Activated CD8-positive, alpha-beta memory T cell treated with anti-CD3 and anti-CD28 coated beads, Interleukin-2, amount 10 ng/mL, durations not matched to agents 7 days and 5 days (primary cell): ENCODE results near the gene FAM78B. TPM values are rescaled to one million over a fixed set of nuclear protein-coding genes. Genes with fewer than 3 reads are reported as not detected.

ENCODE experiments used
- ATAC-seq: fragments of 150-1000 bp; cut with Tn5 transposase; one replicate; pipeline ENCODE4 v1.10.0; 2021; ENCODE audit warnings: moderate library complexity
- CTCF ChIA-PET: fragments of 350-600 bp; sonication (Branson Sonifier 250); formaldehyde crosslinking; loops from one replicate; lab custom pipeline; 2021; ENCODE audit warnings: antibody characterized with exemption; lab: Charles Lee
- DNase-seq: peaks from one replicate; pipeline ENCODE4 v3.0.0-alpha.2; 2020
- H3K27ac Mint-ChIP-seq: one replicate; pipeline ENCODE4 v1.8.0; 2021; ENCODE audit warnings: mild to moderate bottlenecking, mixed read lengths
- H3K27me3 Mint-ChIP-seq: one replicate; pipeline ENCODE4 v1.8.0; 2021; ENCODE audit warnings: mixed read lengths
- H3K36me3 Mint-ChIP-seq: one replicate; pipeline ENCODE4 v1.8.0; 2021; ENCODE audit warnings: mild to moderate bottlenecking, mixed read lengths
- H3K4me1 Mint-ChIP-seq: one replicate; pipeline ENCODE4 v1.8.0; 2021; ENCODE audit warnings: mixed read lengths
- H3K4me3 Mint-ChIP-seq: one replicate; pipeline ENCODE4 v1.8.0; 2021; ENCODE audit warnings: mild to moderate bottlenecking, moderate library complexity, mixed read lengths
- H3K9me3 Mint-ChIP-seq: one replicate; pipeline ENCODE4 v1.8.0; 2022; ENCODE audit warnings: low read depth, mixed read lengths
- total RNA-seq, 2 experiments: library from RNA; stranded (reverse); gene quantifications; one replicate each; pipeline ENCODE4 v1.2.3, GENCODE V29; 2021

Gene FAM78B
- total RNA-seq, 2 experiments from 2014 or later: 0.15 to 0.82 TPM

GRCh38 chr1:166152978-166153377 lies 13.8 kb downstream of the FAM78B start:
- Mint-ChIP-seq H3K27ac (no peak overlapping the region), H3K4me1 (no peaks in the 10 kb centered on the region), H3K9me3 (no peaks in the 10 kb centered on the region), H3K4me3 (no peak overlapping the region), H3K27me3 (no peaks in the 10 kb centered on the region), H3K36me3 (no peaks in the 10 kb centered on the region)
- no peak for DNase-seq
- CTCF ChIA-PET: no interaction called here
- no peak for ATAC-seq

- DNase-seq (no peak), ATAC-seq (no peak)
- Mint-ChIP-seq H3K36me3 (no peaks in the 10 kb centered on the region), H3K9me3 (no peaks in the 10 kb centered on the region), H3K4me1 (no peaks in the 10 kb centered on the region), H3K4me3 (no peak overlapping the region), H3K27me3 (no peaks in the 10 kb centered on the region), H3K27ac (no peak overlapping the region)
- CTCF ChIA-PET: no interaction called here
Measured at GRCh38 chr1:166151804-166152203, 15.0 kb downstream of the FAM78B start.

DNA sequence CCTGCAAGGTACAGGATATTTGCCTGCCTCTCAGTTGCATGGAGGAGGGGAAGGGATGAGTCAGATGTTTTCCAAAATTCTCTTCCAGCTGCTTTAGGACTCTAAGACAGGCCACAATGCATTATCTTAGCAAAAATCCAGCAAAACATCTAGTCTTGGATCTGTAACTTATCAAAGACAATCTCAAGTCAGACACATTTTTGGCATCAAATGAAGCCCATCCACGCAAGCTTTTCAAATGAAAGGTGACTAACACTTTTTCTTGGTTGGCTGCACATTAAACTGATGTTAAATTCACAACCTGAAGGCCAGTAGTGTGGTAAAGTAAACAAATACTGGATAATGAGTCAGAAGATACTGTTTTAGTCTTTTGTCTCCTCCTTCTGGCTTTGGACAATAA lies 21.3 kb downstream of the FAM78B start:
- Mint-ChIP-seq H3K9me3 (no peaks in the 10 kb centered on the region), H3K27ac (no peak overlapping the region), H3K27me3 (no peaks in the 10 kb centered on the region), H3K4me3 (no peak overlapping the region), H3K4me1 (no peaks in the 10 kb centered on the region), H3K36me3 (no peaks in the 10 kb centered on the region)
- CTCF ChIA-PET: no interaction called here
- DNase-seq (no peak), ATAC-seq (no peak)

GRCh38 chr1:166141969-166142368 lies 24.8 kb downstream of the FAM78B start:
- no peaks in the 10 kb centered on the region for H3K27me3 Mint-ChIP-seq
- H3K36me3 Mint-ChIP-seq: no peaks in the 10 kb centered on the region
- no peak for ATAC-seq
- no peaks in the 10 kb centered on the region for H3K4me1 Mint-ChIP-seq
- no peak overlapping the region for H3K4me3 Mint-ChIP-seq
- H3K9me3 Mint-ChIP-seq: no peaks in the 10 kb centered on the region
- CTCF ChIA-PET: no interaction called here
- H3K27ac Mint-ChIP-seq: no peak overlapping the region
- no peak for DNase-seq

- Mint-ChIP-seq H3K4me3 (no peak overlapping the region), H3K27ac (no peak overlapping the region), H3K36me3 (no peaks in the 10 kb centered on the region), H3K9me3 (no peaks in the 10 kb centered on the region), H3K4me1 (no peaks in the 10 kb centered on the region), H3K27me3 (peaks cover 3% of the 10 kb centered on the region)
- no peak for ATAC-seq
- CTCF ChIA-PET: no interaction called here
- no peak for DNase-seq
Measured at GRCh38 chr1:166140251-166140650, 26.6 kb downstream of the FAM78B start.

DNA sequence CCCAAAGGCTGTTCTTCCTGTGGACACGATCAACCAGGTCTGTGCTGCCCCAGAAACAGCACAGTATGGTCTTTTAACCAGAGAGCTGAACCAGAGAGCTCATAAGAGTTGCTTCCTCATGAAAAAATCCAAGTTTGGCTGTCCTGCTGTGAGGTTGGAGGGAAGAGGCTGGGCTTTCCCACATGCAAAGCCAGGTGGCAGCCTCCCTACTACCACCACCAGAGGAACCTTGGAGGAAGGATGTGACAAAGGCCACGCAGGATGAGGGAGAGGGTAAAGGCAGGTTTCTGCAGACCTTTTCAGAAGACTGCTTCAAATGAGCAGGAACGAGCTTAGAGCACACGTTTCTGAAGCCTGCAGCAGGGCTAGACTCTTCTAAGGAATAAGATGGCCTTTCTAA lies 27.1 kb downstream of the FAM78B start:
- Mint-ChIP-seq H3K27me3 (peaks cover 3% of the 10 kb centered on the region), H3K36me3 (no peaks in the 10 kb centered on the region), H3K4me1 (no peaks in the 10 kb centered on the region), H3K4me3 (no peak overlapping the region), H3K9me3 (no peaks in the 10 kb centered on the region), H3K27ac (no peak overlapping the region)
- DNase-seq (no peak), ATAC-seq (no peak)
- CTCF ChIA-PET: no interaction called here

GRCh38 chr1:166136699-166137401 lies 30.0 kb downstream of the FAM78B start:
- CTCF ChIA-PET: no interaction called here

DNA sequence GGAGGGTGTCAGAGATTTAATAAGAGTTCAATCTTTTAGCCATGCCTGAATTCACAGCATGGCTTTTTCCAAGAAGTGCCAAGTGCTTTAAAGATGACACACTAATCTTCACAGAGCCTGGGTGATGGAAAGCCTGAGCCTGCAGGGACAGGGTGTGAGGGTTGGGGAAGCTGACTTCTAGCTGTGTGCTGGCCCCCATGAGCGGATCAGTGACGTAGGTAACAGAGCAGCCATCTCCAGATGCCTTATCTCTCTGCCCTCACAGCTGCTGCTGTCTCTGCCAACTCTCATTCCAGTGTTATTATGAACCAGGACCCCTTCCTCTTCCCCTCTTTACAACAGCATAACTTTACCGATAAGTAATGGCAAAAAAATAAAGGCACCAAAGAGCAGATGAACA lies 30.6 kb downstream of the FAM78B start:
- no peak overlapping the region for H3K4me3 Mint-ChIP-seq
- no peaks in the 10 kb centered on the region for H3K4me1 Mint-ChIP-seq
- no peak overlapping the region for H3K27ac Mint-ChIP-seq
- H3K27me3 Mint-ChIP-seq: peaks cover 3% of the 10 kb centered on the region
- CTCF ChIA-PET: no interaction called here
- ATAC-seq: no peak
- H3K36me3 Mint-ChIP-seq: no peaks in the 10 kb centered on the region
- DNase-seq: no peak
- no peaks in the 10 kb centered on the region for H3K9me3 Mint-ChIP-seq

More at GRCh38 chr1:166136699-166137401, 30.0 kb downstream of the FAM78B start:
- Mint-ChIP-seq H3K9me3 (no peaks in the 10 kb centered on the region), H3K36me3 (no peaks in the 10 kb centered on the region), H3K4me1 (no peaks in the 10 kb centered on the region), H3K27me3 (peaks cover 3% of the 10 kb centered on the region), H3K27ac (no peak overlapping the region), H3K4me3 (no peak overlapping the region)
- ATAC-seq (no peak), DNase-seq (no peak)

DNA sequence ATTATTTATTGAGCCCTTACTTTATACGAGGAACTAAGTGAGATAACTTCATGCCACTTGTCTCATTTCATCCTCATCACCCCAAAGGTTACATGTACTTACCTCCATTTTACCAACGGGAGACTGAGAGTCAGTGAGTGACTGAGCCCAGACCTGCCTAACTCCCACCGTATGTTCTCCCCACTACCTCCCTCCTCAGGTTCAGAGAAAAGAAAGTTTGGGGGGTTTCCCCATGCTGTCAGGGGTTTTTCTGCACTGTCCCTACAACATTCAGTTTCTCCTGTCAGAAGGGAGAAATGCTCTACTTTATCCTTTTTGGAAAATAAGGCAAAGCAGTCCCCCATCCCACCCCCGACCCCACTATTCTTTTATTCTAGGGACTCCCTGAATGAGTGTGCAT lies 32.9 kb downstream of the FAM78B start:
- no peak overlapping the region for H3K27ac Mint-ChIP-seq
- DNase-seq (no peak), ATAC-seq (no peak)
- H3K4me3 Mint-ChIP-seq: no peak overlapping the region
- no peaks in the 10 kb centered on the region for H3K4me1 Mint-ChIP-seq
- H3K36me3 Mint-ChIP-seq: no peaks in the 10 kb centered on the region
- H3K9me3 Mint-ChIP-seq: no peaks in the 10 kb centered on the region
- CTCF ChIA-PET: no interaction called here
- peaks cover 3% of the 10 kb centered on the region for H3K27me3 Mint-ChIP-seq

GRCh38 chr1:166133276-166133841 lies 33.4 kb downstream of the FAM78B start:
- CTCF ChIA-PET: interaction anchor here (1.1 kb wide), 1 partner anchor 346 kb away, joined by 4 read pairs; no protein-coding TSS in a partner anchor
- Mint-ChIP-seq H3K27ac (no peak overlapping the region), H3K4me3 (no peak overlapping the region), H3K4me1 (no peaks in the 10 kb centered on the region), H3K27me3 (peaks cover 3% of the 10 kb centered on the region), H3K36me3 (no peaks in the 10 kb centered on the region), H3K9me3 (no peaks in the 10 kb centered on the region)
- ATAC-seq (no peak), DNase-seq (no peak)

DNA sequence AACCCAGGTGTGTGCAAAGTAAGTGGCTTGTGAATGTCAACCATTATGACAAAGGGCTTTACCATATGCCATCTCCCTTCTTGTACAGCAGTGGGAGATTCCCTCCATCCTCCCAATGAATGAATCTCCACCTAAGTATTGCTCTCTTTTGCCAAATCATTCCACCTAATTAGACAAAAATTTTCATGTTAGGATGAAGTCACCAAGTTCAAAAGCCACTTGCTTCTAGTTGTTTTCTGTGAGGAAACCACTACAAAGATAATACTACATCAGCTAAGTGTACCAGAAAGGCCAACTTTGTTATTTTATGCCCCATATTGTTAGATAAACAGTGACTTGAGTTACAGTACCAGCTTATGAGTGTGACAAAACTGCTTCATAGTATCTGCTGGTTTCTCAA lies 34.3 kb downstream of the FAM78B start:
- H3K36me3 Mint-ChIP-seq: no peaks in the 10 kb centered on the region
- no peak overlapping the region for H3K27ac Mint-ChIP-seq
- H3K4me3 Mint-ChIP-seq: no peak overlapping the region
- no peaks in the 10 kb centered on the region for H3K9me3 Mint-ChIP-seq
- CTCF ChIA-PET: interaction anchor here (1.1 kb wide), 1 partner anchor 347 kb away, joined by 4 read pairs; no protein-coding TSS in a partner anchor
- H3K27me3 Mint-ChIP-seq: peaks cover 3% of the 10 kb centered on the region
- DNase-seq (no peak), ATAC-seq (no peak)
- H3K4me1 Mint-ChIP-seq: no peaks in the 10 kb centered on the region

GRCh38 chr1:166129006-166129405 lies 37.8 kb downstream of the FAM78B start:
- H3K27ac Mint-ChIP-seq: no peak overlapping the region
- no peak overlapping the region for H3K4me3 Mint-ChIP-seq
- no peaks in the 10 kb centered on the region for H3K9me3 Mint-ChIP-seq
- ATAC-seq (no peak), DNase-seq (no peak)
- H3K36me3 Mint-ChIP-seq: no peaks in the 10 kb centered on the region
- no peaks in the 10 kb centered on the region for H3K27me3 Mint-ChIP-seq
- H3K4me1 Mint-ChIP-seq: no peaks in the 10 kb centered on the region
- CTCF ChIA-PET: no interaction called here

- DNase-seq (no peak), ATAC-seq (no peak)
- Mint-ChIP-seq H3K4me3 (no peak overlapping the region), H3K36me3 (no peaks in the 10 kb centered on the region), H3K9me3 (no peaks in the 10 kb centered on the region), H3K27me3 (no peaks in the 10 kb centered on the region), H3K4me1 (no peaks in the 10 kb centered on the region), H3K27ac (no peak overlapping the region)
- CTCF ChIA-PET: no interaction called here
Measured at GRCh38 chr1:166128195-166128594, 38.6 kb downstream of the FAM78B start.

- Mint-ChIP-seq H3K36me3 (no peaks in the 10 kb centered on the region), H3K4me1 (no peaks in the 10 kb centered on the region), H3K4me3 (no peak overlapping the region), H3K27ac (no peak overlapping the region), H3K27me3 (no peaks in the 10 kb centered on the region), H3K9me3 (no peaks in the 10 kb centered on the region)
- ATAC-seq (no peak), DNase-seq (no peak)
- CTCF ChIA-PET: no interaction called here
Measured at GRCh38 chr1:166127003-166127402, 39.8 kb downstream of the FAM78B start.
